Brain pericyte (primary cell): Measurements from ENCODE around the gene KIAA1191.
"Not testable (repeated sequence)": the region's sequence is repeated elsewhere in the genome, so short reads cannot be mapped to it uniquely, and the experiment has no call there.

ENCODE experiments used
- DNase-seq: peaks from one replicate; pipeline ENCODE4 v3.0.0-alpha.2; 2012; ENCODE audit warnings: low read depth, low spot score

Gene KIAA1191

DNA sequence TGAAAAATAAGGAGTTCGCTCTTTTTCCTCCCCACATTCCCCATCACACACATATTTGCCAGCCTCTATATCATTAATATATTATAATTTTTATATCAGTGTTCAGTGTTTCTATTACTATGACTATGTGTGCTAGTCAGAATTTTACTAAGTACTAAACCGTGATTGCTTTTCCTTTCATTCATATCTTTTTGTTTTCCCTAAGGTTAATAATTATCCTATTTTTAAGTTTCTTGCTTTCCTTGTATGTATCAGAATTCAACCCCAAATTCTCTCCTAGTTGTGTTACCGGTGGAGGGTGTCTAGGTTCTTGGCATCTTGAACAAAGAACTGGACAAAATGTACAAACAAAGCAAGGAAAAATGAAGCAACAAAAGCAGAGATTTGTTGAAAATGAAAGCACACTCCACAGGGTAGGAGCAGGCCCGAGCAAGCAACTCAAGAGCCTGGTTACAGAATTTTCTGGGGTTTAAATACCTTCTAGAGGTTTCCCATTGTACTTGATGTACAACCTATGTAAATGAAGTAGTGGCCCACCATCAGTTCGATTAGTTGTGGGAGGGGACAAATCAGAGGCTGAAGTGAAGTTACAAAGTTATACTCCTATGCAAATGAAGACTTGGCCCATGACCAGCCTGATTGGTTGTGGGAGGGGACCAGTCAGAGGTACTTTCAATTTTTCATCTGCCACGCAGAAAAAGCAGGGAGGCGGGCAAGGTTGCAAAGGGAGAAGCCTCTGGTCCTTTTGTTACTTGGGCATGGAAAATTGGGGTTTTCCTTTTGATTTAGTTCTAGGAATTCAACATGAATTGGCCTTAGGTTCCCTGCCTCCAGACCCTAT is 43.8 kb downstream of the KIAA1191 start:
- no peak for DNase-seq

DNA sequence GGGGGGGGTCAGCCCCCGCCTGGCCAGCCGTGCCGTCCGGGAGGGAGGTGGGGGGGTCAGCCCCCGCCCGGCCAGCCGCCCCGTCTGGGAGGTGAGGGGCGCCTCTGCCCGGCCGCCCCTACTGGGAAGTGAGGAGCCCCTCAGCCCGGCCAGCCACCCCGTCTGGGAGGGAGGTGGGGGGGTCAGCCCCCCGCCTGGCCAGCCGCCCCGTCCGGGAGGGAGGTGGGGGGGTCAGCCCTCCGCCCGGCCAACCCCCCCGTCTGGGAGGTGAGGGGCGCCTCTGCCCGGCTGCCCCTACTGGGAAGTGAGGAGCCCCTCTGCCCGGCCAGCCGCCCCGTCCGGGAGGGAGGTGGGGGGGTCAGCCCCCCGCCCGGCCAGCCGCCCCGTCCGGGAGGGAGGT is 56.2 kb downstream of the KIAA1191 start:
- not testable (repeated sequence) for DNase-seq
